T-cell (primary cell): Measurements from ENCODE around the gene RNF144A. TPM values are rescaled to one million over a fixed set of nuclear protein-coding genes. Genes with fewer than 3 reads are reported as not detected.

Source experiments
- ATAC-seq, 4 experiments: fragments of 200-7000 bp in 3 of 4; fragments of 150-1000 bp in 1 of 4; cut with Tn5 transposase; replicated peaks in 1 of 4; 1 replicate in 3 of 4; 2 replicates in 1 of 4; pipeline ENCODE4 v1.10.0; 2021; ENCODE audit warnings: moderate library complexity in 3 of 4, mild to moderate bottlenecking in 2 of 4, moderate number of reproducible peaks in 1 of 4
- CTCF ChIA-PET, 2 donors: fragments of 300-600 bp; sonication (Branson Sonifier 250); formaldehyde crosslinking; loops; one replicate each; lab custom pipeline; 2022; ENCODE audit warnings: antibody characterized with exemption in 2 of 2; lab: Charles Lee
- POLR2A ChIA-PET, 2 donors: fragments of 300-600 bp; sonication (Branson Sonifier 250); formaldehyde crosslinking; loops; one replicate each; lab custom pipeline; 2022; ENCODE audit warnings: antibody characterized with exemption in 2 of 2; lab: Charles Lee
- DNase-seq, 35 experiments: peaks; one replicate each; pipeline versions ENCODE4 v3.0.0 to v3.0.0-alpha.2; 2013 to 2023
- H3K27ac ChIP-seq: one replicate; pipeline ENCODE4 v1.5.1; 2013; ENCODE audit warnings: low read length
- H3K27me3 ChIP-seq, 2 experiments: replicated peaks in 1 of 2; 1 replicate in 1 of 2; 2 replicates in 1 of 2; pipeline versions ENCODE4 v1.6.1 to v1.7.0; 2013; ENCODE audit warnings: low read length in 1 of 2, mixed read lengths in 1 of 2; ENCODE audit not compliant: control insufficient read depth in 2 of 2, insufficient read depth in 2 of 2; ENCODE audit errors: extremely low read depth in 1 of 2
- H3K36me3 ChIP-seq, 2 donors: 1 replicate in 1 of 2; 2 replicates in 1 of 2; pipeline versions ENCODE4 v1.6.1 to v1.7.0; 2013; ENCODE audit warnings: low read length in 1 of 2; ENCODE audit not compliant: control insufficient read depth in 2 of 2, insufficient read depth in 1 of 2; ENCODE audit errors: extremely low read depth in 1 of 2
- H3K4me1 ChIP-seq, 2 experiments: 1 replicate in 1 of 2; 2 replicates in 1 of 2; pipeline versions ENCODE4 v1.6.1 to v1.7.0; 2013; ENCODE audit warnings: low read length in 2 of 2, mixed read lengths in 1 of 2; ENCODE audit not compliant: insufficient read depth in 2 of 2, control insufficient read depth in 1 of 2; ENCODE audit errors: extremely low read depth in 1 of 2
- H3K4me3 ChIP-seq, 2 donors: 1 replicate in 1 of 2; 2 replicates in 1 of 2; pipeline versions ENCODE4 v1.5.1 to v1.7.0; 2013; ENCODE audit warnings: mild to moderate bottlenecking in 2 of 2, low read length in 1 of 2, moderate library complexity in 1 of 2; ENCODE audit not compliant: control insufficient read depth in 1 of 2; ENCODE audit errors: extremely low read depth in 1 of 2
- H3K9me3 ChIP-seq: 2 replicates; pipeline ENCODE4 v1.7.0; 2013
- H3K27ac Mint-ChIP-seq, 2 donors: one replicate each; pipeline ENCODE4 v1.8.0; 2020 to 2021; ENCODE audit warnings: mild to moderate bottlenecking in 2 of 2, mixed read lengths in 2 of 2
- H3K27me3 Mint-ChIP-seq, 2 donors: one replicate each; pipeline ENCODE4 v1.8.0; 2021 to 2022; ENCODE audit warnings: mixed read lengths in 2 of 2
- H3K36me3 Mint-ChIP-seq: one replicate; pipeline ENCODE4 v1.8.0; 2021; ENCODE audit warnings: mixed read lengths
- H3K4me1 Mint-ChIP-seq, 3 donors: one replicate each; pipeline ENCODE4 v1.8.0; 2020 to 2022; ENCODE audit warnings: mixed read lengths in 3 of 3, mild to moderate bottlenecking in 1 of 3
- H3K4me3 Mint-ChIP-seq, 3 donors: one replicate each; pipeline ENCODE4 v1.8.0; 2020 to 2022; ENCODE audit warnings: mild to moderate bottlenecking in 3 of 3, mixed read lengths in 3 of 3, moderate library complexity in 3 of 3
- H3K9me3 Mint-ChIP-seq, 3 donors: one replicate each; pipeline ENCODE4 v1.8.0; 2020 to 2022; ENCODE audit warnings: mixed read lengths in 3 of 3
- WGBS: methylation state at CpG from one replicate; pipeline ENCODE4 v1.1.5; 2013; ENCODE audit warnings: missing lambda C conversion rate; ENCODE audit not compliant: insufficient coverage; 5-methylcytosine and 5-hydroxymethylcytosine counted together
- total RNA-seq, 35 experiments: library from RNA in 6 of 35; stranded (reverse) in 6 of 35; fragments of 120-200 nt in 1 of 35; gene quantifications; one replicate each; pipeline versions ENCODE4 v1.2.1 to v1.2.4 and lab custom pipeline; 2013 to 2026

Gene RNF144A
- total RNA-seq, 5 donors from 2014 or later (not counting 1 experiment from before 2014, with no cell fraction given) = 46.3 to 93.1 (median 79.9) TPM

DNA sequence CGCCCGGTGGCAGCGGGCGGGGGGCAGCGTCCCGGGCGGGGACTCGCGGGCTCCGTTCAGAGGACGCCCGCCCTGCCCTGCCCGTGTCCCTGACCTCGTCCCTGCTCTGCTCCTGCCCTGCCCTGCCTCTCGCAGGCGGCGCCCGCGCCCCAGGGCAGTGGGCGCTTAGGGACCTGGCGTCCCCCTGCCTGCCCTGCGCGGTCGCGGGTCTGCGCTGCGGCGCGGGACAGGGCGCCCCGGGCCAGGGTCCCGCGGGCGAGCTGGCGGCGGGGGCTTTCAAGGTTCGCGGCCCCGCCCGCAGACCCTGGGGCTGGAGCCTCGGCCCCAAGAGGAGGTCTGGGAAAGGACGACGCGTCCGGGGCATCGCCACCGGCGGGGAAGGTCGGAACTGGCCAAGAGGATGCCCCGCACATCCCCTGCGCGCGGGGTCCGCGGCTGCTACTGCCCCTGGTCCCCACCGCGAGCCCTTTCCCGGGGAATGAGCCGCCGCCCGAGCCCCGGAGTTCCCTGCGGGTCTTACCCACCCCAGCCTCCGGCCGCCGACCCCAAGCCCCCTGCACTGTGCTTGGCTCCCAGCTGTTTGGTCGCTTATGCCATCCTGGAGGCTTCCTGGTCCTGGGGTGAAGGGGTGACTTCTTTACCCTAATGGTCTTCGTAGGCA is 679 bp downstream of the RNF144A start:
- Histone ChIP-seq H3K9me3 (no peaks in the 10 kb centered on the region), H3K36me3 (peaks cover 0 to 4% of the 10 kb centered on the region in 2 donors), H3K4me3 (peak overlapping the region; percentile 64 to 83), H3K27ac (no peak overlapping the region), H3K27me3 (no peaks in the 10 kb centered on the region), H3K4me1 (peaks cover 39 to 74% of the 10 kb centered on the region in 2 experiments)
- no peaks in the 10 kb centered on the region for H3K9me3 Mint-ChIP-seq
- ATAC-seq (peak; percentile 22 to 43 (median 32)), DNase-seq (peak in 2 of 35 experiments; percentile 6 to 22)
- peaks cover 73 to 81% (median 73%) of the 10 kb centered on the region in 3 donors for H3K4me1 Mint-ChIP-seq
- peaks cover 9% of the 10 kb centered on the region for H3K36me3 Mint-ChIP-seq
- under 1% methylated on average over 65 of the region's 68 CpGs for WGBS
- CTCF ChIA-PET = interaction anchor here in 1 of 2 donors (0.7 to 2.7 kb wide), 3 partner anchors 10 to 101 kb away, joined by 4 to 12 read pairs (median 4); no protein-coding TSS in a partner anchor
- POLR2A ChIA-PET = no interaction called here
- H3K27ac Mint-ChIP-seq = no peak overlapping the region
- no peaks in the 10 kb centered on the region for H3K27me3 Mint-ChIP-seq
- H3K4me3 Mint-ChIP-seq = peak overlapping the region; percentile 74 to 79 (median 77)

DNA sequence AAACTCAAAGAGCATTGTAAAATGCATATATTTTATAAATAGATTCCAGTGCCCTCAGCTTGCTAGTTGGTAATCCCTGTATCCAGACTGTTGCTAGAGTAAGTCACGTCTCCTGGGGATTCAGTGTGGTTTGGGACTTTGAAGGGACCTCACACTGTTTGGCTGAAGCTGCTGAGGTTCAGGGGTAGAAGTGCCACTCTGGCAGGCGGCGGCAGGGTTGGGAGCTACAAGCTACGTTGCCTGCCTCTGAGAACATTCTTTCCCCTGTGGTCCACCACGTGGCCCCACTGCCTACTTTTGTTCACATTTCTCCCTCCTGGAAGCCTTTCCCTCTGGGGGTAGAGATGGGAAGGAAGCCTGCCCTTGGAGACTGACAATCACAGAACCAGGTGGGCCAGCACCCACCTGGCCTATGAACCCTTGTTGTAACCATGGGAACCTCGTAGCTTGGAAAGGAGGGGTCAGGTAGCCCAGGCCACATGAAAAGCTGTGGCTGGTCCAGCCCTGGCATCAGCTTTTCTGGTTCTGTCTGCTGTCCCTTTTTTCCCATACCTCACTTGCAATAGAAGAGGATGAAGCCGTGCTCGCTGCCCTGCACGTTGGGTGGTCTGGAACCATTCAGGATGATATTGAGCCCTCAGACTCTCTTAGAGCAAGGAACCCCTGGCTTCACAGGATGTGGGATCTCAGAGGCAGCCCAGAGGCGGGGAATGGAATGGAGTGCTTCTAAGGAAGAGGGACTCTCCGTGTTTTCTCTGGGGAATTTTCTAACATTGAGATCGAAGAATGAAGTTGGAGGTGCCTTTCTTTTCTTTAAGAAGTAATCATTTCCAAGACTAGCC is 2.9 kb downstream of the RNF144A start:
- WGBS = 90% methylated on average over 3 of the region's 12 CpGs
- H3K4me1 Mint-ChIP-seq = peaks cover 75 to 83% (median 75%) of the 10 kb centered on the region in 3 donors
- Histone ChIP-seq H3K27ac (no peak overlapping the region), H3K36me3 (peaks cover 0 to 4% of the 10 kb centered on the region in 2 donors), H3K4me1 (peaks cover 29 to 70% of the 10 kb centered on the region in 2 experiments), H3K9me3 (no peaks in the 10 kb centered on the region), H3K4me3 (no peak overlapping the region), H3K27me3 (no peaks in the 10 kb centered on the region)
- DNase-seq (no peak), ATAC-seq (no peak)
- peak overlapping the region in 2 of 3 donors; percentile 74 to 77 for H3K4me3 Mint-ChIP-seq
- H3K27ac Mint-ChIP-seq = peak overlapping the region; percentile 34 to 61
- no peaks in the 10 kb centered on the region for H3K9me3 Mint-ChIP-seq
- H3K27me3 Mint-ChIP-seq = no peaks in the 10 kb centered on the region
- ChIA-PET CTCF (interaction anchor here (0.7 to 2.7 kb wide), 5 partner anchors 9 to 23 kb away, joined by 3 to 12 read pairs (median 3); no protein-coding TSS in a partner anchor), POLR2A (interaction anchor here in 1 of 2 donors (0.7 kb wide), 1 partner anchor 59 kb away, joined by 3 read pairs; no protein-coding TSS in a partner anchor)
- peaks cover 17% of the 10 kb centered on the region for H3K36me3 Mint-ChIP-seq

DNA sequence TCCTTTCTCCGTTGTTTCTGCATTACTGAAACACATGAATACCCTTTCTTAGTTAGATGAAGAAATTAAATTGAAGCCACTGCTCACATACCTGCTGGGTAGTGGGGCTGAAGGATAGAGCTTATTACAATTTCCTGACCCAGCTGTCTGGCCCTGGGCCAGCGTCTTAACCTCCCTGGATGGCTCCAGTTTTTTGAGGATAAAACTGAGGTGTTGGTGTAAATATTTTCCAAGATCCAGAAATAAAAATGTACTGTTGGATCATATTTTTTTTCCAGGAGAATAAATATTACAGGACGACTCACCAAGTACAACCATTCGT is 3.5 kb downstream of the RNF144A start:
- DNase-seq = no peak
- Histone ChIP-seq H3K36me3 (peaks cover 0 to 4% of the 10 kb centered on the region in 2 donors), H3K27ac (no peak overlapping the region), H3K27me3 (no peaks in the 10 kb centered on the region), H3K4me1 (peaks cover 23 to 70% of the 10 kb centered on the region in 2 experiments), H3K4me3 (no peak overlapping the region), H3K9me3 (no peaks in the 10 kb centered on the region)
- Mint-ChIP-seq H3K27me3 (no peaks in the 10 kb centered on the region), H3K27ac (peak overlapping the region in 1 of 2 donors; percentile 34), H3K4me3 (peak overlapping the region in 2 of 3 donors; percentile 17 to 77), H3K4me1 (peaks cover 75 to 83% (median 75%) of the 10 kb centered on the region in 3 donors), H3K36me3 (peaks cover 22% of the 10 kb centered on the region), H3K9me3 (no peaks in the 10 kb centered on the region)
- CTCF ChIA-PET = interaction anchor here in 1 of 2 donors (0.6 to 2.7 kb wide), 2 partner anchors 11 to 24 kb away, joined by 6 to 12 read pairs; no protein-coding TSS in a partner anchor
- POLR2A ChIA-PET = no interaction called here
- ATAC-seq = no peak
- no CpG with 5 or more reads among the region's 4 CpGs for WGBS

DNA sequence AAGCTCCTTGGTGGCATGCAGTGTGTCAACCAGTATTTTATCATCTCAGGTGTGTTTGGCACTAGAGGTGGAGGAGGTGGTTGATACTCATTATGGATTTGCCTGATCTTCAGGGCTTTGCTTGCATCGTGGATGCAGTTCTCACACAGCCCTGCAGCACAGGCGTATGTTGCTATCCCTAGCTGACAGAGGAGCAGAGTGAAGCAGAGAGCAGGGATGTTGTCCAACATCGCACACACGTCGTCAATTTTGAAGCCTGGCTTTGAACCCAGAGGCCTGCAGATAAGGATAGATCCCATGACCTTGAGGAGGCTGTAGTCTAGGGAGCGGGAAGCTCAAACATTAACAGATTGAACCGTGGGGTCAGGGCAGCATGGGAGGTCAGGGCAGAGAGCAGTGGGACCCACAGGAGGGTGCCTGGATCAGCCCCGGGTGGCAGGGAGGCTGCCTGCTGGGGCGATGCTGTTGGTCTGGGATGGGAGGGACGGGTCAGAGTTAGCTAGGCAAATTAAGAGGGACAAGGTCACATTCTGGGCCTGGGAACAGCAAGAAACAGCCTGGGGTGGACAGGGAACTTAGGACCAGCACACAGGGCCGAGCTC is 4.2 kb downstream of the RNF144A start:
- H3K27me3 Mint-ChIP-seq = no peaks in the 10 kb centered on the region
- Histone ChIP-seq H3K36me3 (peaks cover 0 to 4% of the 10 kb centered on the region in 2 donors), H3K27ac (no peak overlapping the region), H3K27me3 (no peaks in the 10 kb centered on the region), H3K4me3 (no peak overlapping the region), H3K4me1 (peaks cover 20 to 75% of the 10 kb centered on the region in 2 experiments), H3K9me3 (no peaks in the 10 kb centered on the region)
- H3K27ac Mint-ChIP-seq = peak overlapping the region; percentile 40 to 78
- WGBS = 79% methylated on average over 11 of the region's 11 CpGs
- H3K4me1 Mint-ChIP-seq = peaks cover 75 to 84% (median 77%) of the 10 kb centered on the region in 3 donors
- H3K36me3 Mint-ChIP-seq = peaks cover 27% of the 10 kb centered on the region
- DNase-seq (no peak), ATAC-seq (no peak)
- peak overlapping the region in 1 of 3 donors; percentile 49 for H3K4me3 Mint-ChIP-seq
- CTCF ChIA-PET = interaction anchor here in 1 of 2 donors (0.6 kb wide), 1 partner anchor 11 kb away, joined by 6 read pairs; no protein-coding TSS in a partner anchor
- POLR2A ChIA-PET = no interaction called here
- H3K9me3 Mint-ChIP-seq = no peaks in the 10 kb centered on the region

DNA sequence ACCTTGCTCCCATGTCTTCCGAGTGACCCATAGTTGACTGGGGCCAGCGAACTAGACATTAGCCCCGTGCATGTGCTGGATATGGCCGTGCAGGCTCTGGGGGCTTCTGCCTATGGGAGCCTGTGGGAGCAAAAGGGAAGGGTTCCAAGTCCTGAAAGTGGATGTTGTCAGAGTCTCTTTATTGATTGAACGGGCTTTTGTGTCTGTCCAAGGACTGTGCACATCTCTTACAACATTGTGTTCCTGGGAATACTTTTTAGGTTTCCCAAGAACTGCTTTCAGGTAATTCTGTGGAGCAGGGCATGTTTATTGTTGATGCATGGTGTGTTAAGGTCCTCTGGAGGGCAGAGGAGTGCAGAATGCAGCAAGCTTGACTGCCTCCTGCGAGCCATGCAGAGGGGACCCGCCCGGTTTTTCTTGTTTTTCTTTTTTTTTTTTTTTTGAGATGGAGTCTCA is 5.0 kb downstream of the RNF144A start:
- Histone ChIP-seq H3K27me3 (no peaks in the 10 kb centered on the region), H3K4me1 (peaks cover 18 to 70% of the 10 kb centered on the region in 2 experiments), H3K9me3 (no peaks in the 10 kb centered on the region), H3K36me3 (peaks cover 0 to 4% of the 10 kb centered on the region in 2 donors), H3K4me3 (no peak overlapping the region), H3K27ac (no peak overlapping the region)
- DNase-seq (peak in 5 of 35 experiments; percentile 9 to 34 (median 15)), ATAC-seq (peak in 1 of 4 experiments; percentile 54)
- WGBS = 100% methylated on average over 3 of the region's 8 CpGs
- H3K27me3 Mint-ChIP-seq = no peaks in the 10 kb centered on the region
- H3K9me3 Mint-ChIP-seq = no peaks in the 10 kb centered on the region
- peaks cover 35% of the 10 kb centered on the region for H3K36me3 Mint-ChIP-seq
- H3K27ac Mint-ChIP-seq = peak overlapping the region; percentile 9 to 16
- POLR2A ChIA-PET = interaction anchor here (0.6 kb wide), 2 partner anchors 18 to 41 kb away, joined by 3 to 4 read pairs; no protein-coding TSS in a partner anchor
- H3K4me3 Mint-ChIP-seq = peak overlapping the region in 1 of 3 donors; percentile 50
- CTCF ChIA-PET = interaction anchor here (0.6 to 0.7 kb wide), 4 partner anchors 10 to 66 kb away, joined by 4 to 7 read pairs (median 4); no protein-coding TSS in a partner anchor
- H3K4me1 Mint-ChIP-seq = peaks cover 80 to 86% (median 81%) of the 10 kb centered on the region in 3 donors
